Osteoblast (primary cell): Measurements from ENCODE around the gene ZNF691. TPM values are rescaled to one million over a fixed set of nuclear protein-coding genes. Genes with fewer than 3 reads are reported as not detected.

ENCODE experiments used
- DNase-seq: peaks from one replicate; pipeline ENCODE4 v3.0.0; 2011; ENCODE audit warnings: low spot score, mixed read lengths; ENCODE audit not compliant: insufficient read length; ENCODE audit errors: missing footprints
- H2AFZ ChIP-seq: 2 replicates; pipeline ENCODE4 v1.6.0; 2011; ENCODE audit warnings: mild to moderate bottlenecking, low read length
- H3K27ac ChIP-seq: 2 replicates; pipeline ENCODE4 v1.5.1; 2011; ENCODE audit warnings: mild to moderate bottlenecking, low read depth, low read length, moderate library complexity
- H3K27me3 ChIP-seq: 2 replicates; pipeline ENCODE4 v1.6.0; 2012; ENCODE audit warnings: mild to moderate bottlenecking, control low read depth, inconsistent platforms, low read length, moderate library complexity; ENCODE audit not compliant: insufficient read depth
- H3K36me3 ChIP-seq: 2 replicates; pipeline ENCODE4 v1.5.1; 2011; ENCODE audit warnings: mild to moderate bottlenecking, low read length, control low read depth, moderate library complexity; ENCODE audit not compliant: insufficient read depth
- H3K4me1 ChIP-seq: 2 replicates; pipeline ENCODE4 v1.5.1; 2011; ENCODE audit warnings: mild to moderate bottlenecking, low read length, control low read depth, moderate library complexity; ENCODE audit not compliant: insufficient read depth
- H3K4me2 ChIP-seq: 2 replicates; pipeline ENCODE4 v1.6.0; 2011; ENCODE audit warnings: mild to moderate bottlenecking, low read length; ENCODE audit not compliant: insufficient read depth
- H3K4me3 ChIP-seq: fragments of 200-600 bp; sonication (generic); 3 replicates; pipeline ENCODE4 v1.5.1; 2012; ENCODE audit warnings: mild to moderate bottlenecking, low read length, inconsistent platforms; ENCODE audit not compliant: insufficient read depth
- H3K79me2 ChIP-seq: 2 replicates; pipeline ENCODE4 v1.6.0; 2012; ENCODE audit warnings: mild to moderate bottlenecking, low read length, control low read depth, inconsistent platforms; ENCODE audit not compliant: insufficient read depth
- H3K9me3 ChIP-seq: 2 replicates; pipeline ENCODE4 v1.5.1; 2011; ENCODE audit warnings: low read depth, low read length, control low read depth
- H4K20me1 ChIP-seq: 2 replicates; pipeline ENCODE4 v1.6.0; 2012; ENCODE audit warnings: mild to moderate bottlenecking, low read length, control low read depth; ENCODE audit not compliant: insufficient read depth
- CTCF ChIP-seq: IDR thresholded peaks from 2 replicates; pipeline ENCODE4 v1.5.1; 2011; ENCODE audit warnings: mild to moderate bottlenecking, low read depth, low read length, moderate library complexity; ENCODE audit errors: extremely low read depth
- total RNA-seq: library from RNA; depleted of rRNA; stranded (reverse); fragments of >200 nt; gene quantifications from 2 replicates; pipeline ENCODE4 v1.2.3, GENCODE V29; 2012

The ZNF691 gene
- total RNA-seq, result 5.4 and 6.5 TPM in 2 replicates

DNA sequence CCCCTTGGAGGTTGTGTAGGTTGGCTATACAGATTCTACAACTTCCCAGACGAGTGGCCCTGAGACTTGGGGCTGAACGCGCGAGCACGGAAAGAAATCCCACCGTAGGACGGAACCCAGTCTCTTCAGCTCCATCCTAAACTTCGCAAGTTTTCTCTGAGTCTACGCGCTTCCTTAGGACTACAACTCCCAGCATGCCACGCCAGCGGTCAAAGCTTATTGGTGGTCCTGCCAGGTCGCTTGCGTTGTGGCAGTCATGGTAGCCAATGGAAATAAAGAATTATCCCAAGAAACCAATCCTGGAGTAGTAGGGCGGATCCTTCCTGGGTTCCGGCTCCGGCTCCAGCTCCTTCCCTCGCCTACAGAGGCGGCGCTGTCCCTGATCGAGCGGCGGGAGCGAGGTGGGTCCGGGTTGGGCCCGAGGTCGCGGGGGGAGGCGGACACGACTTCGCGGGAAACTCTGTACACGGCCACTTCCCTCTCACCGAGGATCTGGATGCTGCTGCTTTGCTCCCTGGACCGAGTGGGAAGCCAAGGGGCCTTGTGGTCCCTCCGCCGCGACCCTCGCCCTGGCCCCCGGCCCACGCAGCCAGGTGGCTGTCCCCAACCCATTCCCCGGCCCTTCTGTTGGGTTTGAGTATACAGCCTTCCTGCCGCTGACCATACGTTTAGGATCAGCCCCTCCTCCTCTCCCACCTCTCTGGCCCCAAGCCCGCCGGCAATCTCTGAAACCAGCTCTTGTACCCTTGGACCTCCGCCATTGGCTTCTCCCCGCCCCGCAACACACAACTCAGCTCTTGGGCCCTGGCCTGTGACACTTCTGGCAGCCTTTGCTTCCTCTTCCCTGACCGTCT lies at the start of gene ZNF691:
ZNF691 (plus strand) TSS at position 357 of the 854 bp plus-strand sequence. CDS start 3,046 bp downstream, outside the sequence.
- DNase-seq, result peak; percentile 97
- Histone ChIP-seq H3K36me3 (peaks cover 29% of the 10 kb centered on the region), H3K79me2 (peaks cover 16% of the 10 kb centered on the region), H3K27ac (peak within 1 kb of the TSS; percentile 58), H2AFZ (peak within 1 kb of the TSS; percentile 90), H3K4me1 (peaks cover 22% of the 10 kb centered on the region), H3K4me3 (peak within 1 kb of the TSS; percentile 88), H4K20me1 (peaks cover 4% of the 10 kb centered on the region), H3K9me3 (peaks cover 8% of the 10 kb centered on the region), H3K4me2 (peak within 1 kb of the TSS; percentile 95), H3K27me3 (no peaks in the 10 kb centered on the region)
- TF ChIP-seq CTCF, result peak; percentile 39

- H3K36me3 ChIP-seq, result no peaks in the 10 kb centered on the region
- H2AFZ ChIP-seq, result no peak overlapping the region
- H3K27me3 ChIP-seq, result peaks cover 5% of the 10 kb centered on the region
- no peak for TF ChIP-seq CTCF
- H4K20me1 ChIP-seq, result no peaks in the 10 kb centered on the region
- no peak overlapping the region for H3K27ac ChIP-seq
- H3K9me3 ChIP-seq, result no peaks in the 10 kb centered on the region
- no peak overlapping the region for H3K4me2 ChIP-seq
- no peaks in the 10 kb centered on the region for H3K4me1 ChIP-seq
- no peak overlapping the region for H3K4me3 ChIP-seq
- no peak for DNase-seq
- H3K79me2 ChIP-seq, result no peaks in the 10 kb centered on the region
Measured at GRCh38 chr1:42797414-42797813, 49.0 kb upstream of the ZNF691 start.

DNA sequence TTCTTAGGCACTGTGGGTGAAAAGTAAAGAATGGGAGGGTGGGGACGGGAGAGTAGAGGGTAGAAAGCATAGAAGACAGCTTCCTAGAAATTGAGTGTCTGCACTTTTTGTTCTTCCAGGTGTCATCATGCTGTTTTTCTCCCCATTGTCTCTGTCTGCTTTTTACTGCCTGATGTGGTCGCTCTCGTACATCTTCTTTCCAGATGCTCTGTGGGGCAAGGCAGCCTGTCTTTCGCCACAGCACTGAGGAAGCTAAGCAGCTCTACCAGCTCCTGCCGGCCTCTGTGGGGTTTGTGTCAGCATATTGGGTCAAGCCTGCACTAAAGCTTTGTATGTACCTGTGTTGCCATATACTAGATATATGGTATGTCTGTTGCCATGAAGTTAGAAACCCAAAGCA lies 48.4 kb upstream of the ZNF691 start:
- Histone ChIP-seq H3K27me3 (peaks cover 5% of the 10 kb centered on the region), H3K36me3 (no peaks in the 10 kb centered on the region), H4K20me1 (no peaks in the 10 kb centered on the region), H3K4me3 (no peak overlapping the region), H2AFZ (no peak overlapping the region), H3K27ac (no peak overlapping the region), H3K4me1 (no peaks in the 10 kb centered on the region), H3K4me2 (no peak overlapping the region), H3K79me2 (no peaks in the 10 kb centered on the region), H3K9me3 (no peaks in the 10 kb centered on the region)
- no peak for TF ChIP-seq CTCF
- DNase-seq, result no peak

- Histone ChIP-seq H3K36me3 (no peaks in the 10 kb centered on the region), H3K4me3 (no peak overlapping the region)
- DNase-seq, result no peak
Measured at GRCh38 chr1:42801832-42802473, 44.5 kb upstream of the ZNF691 start.

More at GRCh38 chr1:42801832-42802473, 44.5 kb upstream of the ZNF691 start:
- H3K4me1 ChIP-seq, result no peaks in the 10 kb centered on the region
- H3K79me2 ChIP-seq, result no peaks in the 10 kb centered on the region
- H3K27ac ChIP-seq, result no peak overlapping the region
- peaks cover 2% of the 10 kb centered on the region for H3K27me3 ChIP-seq
- H3K4me2 ChIP-seq, result no peak overlapping the region
- no peak for TF ChIP-seq CTCF
- no peaks in the 10 kb centered on the region for H3K9me3 ChIP-seq
- no peak overlapping the region for H2AFZ ChIP-seq
- no peaks in the 10 kb centered on the region for H4K20me1 ChIP-seq
